Endothelial cell of hepatic sinusoid (primary cell): ENCODE measurements around the gene ARNT2.

ENCODE experiments used
- in situ Hi-C: cut with HindIII; loops from 2 replicates; pipeline ENCODE4 v1.10.0; 2017; ENCODE audit warnings: low sequenced_read_pairs

ARNT2 gene

GRCh38 chr15:80440024-80440423 lies 35.8 kb downstream of the ARNT2 start:
- in situ Hi-C loops, result no loop called here

GRCh38 chr15:80441041-80441440 lies 36.9 kb downstream of the ARNT2 start:
- in situ Hi-C loops, result no loop called here

GRCh38 chr15:80441714-80442113 lies 37.5 kb downstream of the ARNT2 start:
- in situ Hi-C loops, result no loop called here

- in situ Hi-C loops, result no loop called here
Observed at GRCh38 chr15:80442728-80443403, 38.7 kb downstream of the ARNT2 start.

GRCh38 chr15:80444680-80445251 lies 40.6 kb downstream of the ARNT2 start:
- in situ Hi-C loops, result loop anchor here (5.0 kb wide), 1 partner anchor 57 kb away; no protein-coding TSS in a partner anchor

- in situ Hi-C loops, result loop anchor here (5.0 kb wide), 1 partner anchor 58 kb away; no protein-coding TSS in a partner anchor
Observed at GRCh38 chr15:80445300-80446041, 41.3 kb downstream of the ARNT2 start.

GRCh38 chr15:80447077-80447476 lies 42.9 kb downstream of the ARNT2 start:
- in situ Hi-C loops, result loop anchor here (5.0 kb wide), 1 partner anchor 60 kb away; no protein-coding TSS in a partner anchor

GRCh38 chr15:80449825-80450224 lies 45.6 kb downstream of the ARNT2 start:
- in situ Hi-C loops, result loop anchor here (5.0 kb wide), 1 partner anchor 63 kb away; no protein-coding TSS in a partner anchor

- in situ Hi-C loops, result no loop called here
Observed at GRCh38 chr15:80450811-80451321, 46.7 kb downstream of the ARNT2 start.

GRCh38 chr15:80452166-80452565 lies 48.0 kb downstream of the ARNT2 start:
- in situ Hi-C loops, result no loop called here

GRCh38 chr15:80455051-80455648 lies 51.0 kb downstream of the ARNT2 start:
- in situ Hi-C loops, result no loop called here

GRCh38 chr15:80455668-80456442 lies 51.7 kb downstream of the ARNT2 start:
- in situ Hi-C loops, result no loop called here

GRCh38 chr15:80456517-80457492 lies 52.6 kb downstream of the ARNT2 start:
- in situ Hi-C loops, result no loop called here

- in situ Hi-C loops, result no loop called here
Observed at GRCh38 chr15:80457896-80458295, 53.7 kb downstream of the ARNT2 start.

- in situ Hi-C loops, result no loop called here
Observed at GRCh38 chr15:80458580-80458979, 54.4 kb downstream of the ARNT2 start.

- in situ Hi-C loops, result no loop called here
Observed at GRCh38 chr15:80459380-80459779, 55.2 kb downstream of the ARNT2 start.

- in situ Hi-C loops, result no loop called here
Observed at GRCh38 chr15:80459818-80460217, 55.6 kb downstream of the ARNT2 start.

- in situ Hi-C loops, result no loop called here
Observed at GRCh38 chr15:80461356-80462095, 57.3 kb downstream of the ARNT2 start.

GRCh38 chr15:80462111-80462510 lies 57.9 kb downstream of the ARNT2 start:
- in situ Hi-C loops, result no loop called here
